ELR (cell line): ENCODE measurements around the gene DAPK2.

Source experiments
- DNase-seq: peaks from one replicate; pipeline ENCODE4 v3.0.0-alpha.2; 2015; ENCODE audit warnings: low read depth

DAPK2 gene

GRCh38 chr15:64024172-64025050 is 21.9 kb downstream of the DAPK2 start:
- no peak for DNase-seq

DNA sequence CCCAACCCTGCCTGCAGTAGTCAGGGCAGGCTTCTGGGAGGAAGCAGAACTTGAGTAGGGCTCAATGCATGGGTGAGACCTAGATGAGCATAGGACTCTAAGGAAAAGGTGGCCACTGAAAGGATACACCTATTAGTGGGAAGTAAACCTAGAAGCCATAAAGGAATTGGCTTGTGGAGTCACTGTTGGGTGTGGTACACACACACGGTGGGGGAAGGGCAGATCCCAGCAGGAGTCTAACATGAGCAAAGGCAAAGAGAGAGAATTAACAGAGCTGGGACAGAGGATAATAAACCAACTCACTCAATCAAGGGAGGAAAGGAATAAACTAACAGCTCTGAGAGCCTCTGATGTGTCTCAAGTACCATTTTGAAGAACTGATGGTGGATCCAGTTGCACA is 23.1 kb downstream of the DAPK2 start:
- DNase-seq: no peak

- no peak for DNase-seq
Measured at GRCh38 chr15:64022571-64022970, 23.7 kb downstream of the DAPK2 start.

DNA sequence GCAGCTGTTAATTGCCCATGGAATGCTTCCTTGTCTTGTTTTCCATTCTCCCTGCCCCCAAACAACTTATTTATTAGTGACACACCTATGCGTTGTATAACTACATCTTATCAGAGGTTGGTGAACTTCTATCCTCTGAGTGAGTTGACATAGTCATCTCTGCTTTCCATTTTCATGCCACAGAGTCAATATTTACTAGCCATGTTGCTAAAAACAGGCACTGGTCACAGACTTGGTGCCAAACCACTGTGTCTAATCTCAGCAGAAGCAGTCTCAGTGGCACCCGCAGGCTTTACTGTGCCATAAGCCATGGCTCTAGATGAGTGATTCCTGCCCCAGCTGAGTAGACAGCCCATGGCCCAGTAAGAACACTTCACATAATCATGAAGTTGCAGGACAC is 26.5 kb downstream of the DAPK2 start:
- no peak for DNase-seq

DNA sequence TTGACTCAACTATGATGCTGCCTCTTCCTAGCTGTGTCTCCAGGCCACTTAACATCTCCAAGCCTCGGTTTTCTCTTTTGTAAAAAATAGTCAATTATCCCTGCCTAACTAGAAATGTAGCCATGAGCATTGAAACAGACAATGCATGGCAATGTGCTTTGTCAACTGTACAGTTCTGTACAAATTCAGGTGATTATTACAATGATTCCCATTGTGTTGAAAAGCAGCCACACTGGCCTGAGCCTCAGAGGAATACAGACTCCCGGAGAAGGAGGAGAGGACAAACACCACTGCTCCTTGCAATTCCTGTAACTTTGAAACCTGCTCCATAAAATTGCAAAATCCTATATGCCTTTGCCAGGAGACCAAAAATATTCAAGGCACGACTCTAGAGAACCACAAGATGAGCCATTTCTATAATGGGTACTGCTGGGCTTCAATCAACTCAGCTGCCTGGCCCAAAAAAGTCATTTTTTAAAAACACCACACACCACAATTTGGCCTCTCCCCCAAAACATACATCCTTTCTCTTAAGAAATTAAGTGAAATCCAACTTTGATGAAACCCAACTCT is 28.6 kb downstream of the DAPK2 start:
- DNase-seq: no peak

GRCh38 chr15:64017082-64017588 is 29.1 kb downstream of the DAPK2 start:
- peak; percentile 83 for DNase-seq

DNA sequence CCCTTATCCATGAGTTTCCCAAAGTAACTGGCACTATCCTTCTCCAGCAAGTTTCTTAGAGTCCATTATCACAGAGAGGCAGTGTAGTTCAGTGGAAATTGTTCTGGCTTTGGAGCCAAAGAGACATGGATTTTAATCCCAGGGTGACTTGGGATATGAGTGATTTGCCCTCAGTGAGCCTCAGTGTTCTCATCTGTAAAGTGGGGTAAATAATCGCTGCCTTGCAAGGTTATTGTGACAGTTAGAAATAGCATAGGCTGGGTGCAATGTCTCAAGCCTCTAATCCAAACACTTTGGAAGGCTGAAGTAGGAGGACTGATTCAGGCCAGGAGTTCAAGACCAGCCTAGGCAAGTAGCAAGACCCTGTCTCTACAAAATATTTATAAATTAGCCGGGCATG is 30.0 kb downstream of the DAPK2 start:
- DNase-seq: no peak

GRCh38 chr15:64014995-64015394 is 31.3 kb downstream of the DAPK2 start:
- DNase-seq: no peak

GRCh38 chr15:64013179-64014062 is 32.9 kb downstream of the DAPK2 start:
- DNase-seq: peak; percentile 20

GRCh38 chr15:64011736-64012135 is 34.5 kb downstream of the DAPK2 start:
- DNase-seq: no peak

GRCh38 chr15:64010719-64011118 is 35.6 kb downstream of the DAPK2 start:
- DNase-seq: peak; percentile 86

GRCh38 chr15:64009798-64010261 is 36.5 kb downstream of the DAPK2 start:
- DNase-seq: peak; percentile 69

- no peak for DNase-seq
Measured at GRCh38 chr15:64009241-64009640, 37.0 kb downstream of the DAPK2 start.

DNA sequence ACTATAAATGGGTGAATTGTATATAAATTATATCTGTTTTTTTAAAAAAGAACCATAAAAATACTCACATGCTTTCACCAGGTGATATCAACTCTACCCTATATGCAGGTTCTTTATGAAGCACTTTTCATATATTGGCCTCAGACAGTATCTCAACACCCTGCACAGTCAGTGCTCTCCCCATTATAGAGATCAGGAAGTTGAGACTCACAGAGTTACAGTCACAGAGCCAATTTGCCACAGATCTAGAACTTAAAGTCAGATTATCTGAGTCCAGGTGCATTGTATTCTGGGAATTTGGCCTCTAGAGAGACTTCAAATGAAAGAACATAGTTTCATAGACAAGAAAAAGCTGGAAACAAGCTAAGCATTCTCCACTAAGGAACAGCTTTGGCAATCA is 38.1 kb downstream of the DAPK2 start:
- DNase-seq: no peak

- no peak for DNase-seq
Measured at GRCh38 chr15:64006642-64007041, 39.6 kb downstream of the DAPK2 start.

DNA sequence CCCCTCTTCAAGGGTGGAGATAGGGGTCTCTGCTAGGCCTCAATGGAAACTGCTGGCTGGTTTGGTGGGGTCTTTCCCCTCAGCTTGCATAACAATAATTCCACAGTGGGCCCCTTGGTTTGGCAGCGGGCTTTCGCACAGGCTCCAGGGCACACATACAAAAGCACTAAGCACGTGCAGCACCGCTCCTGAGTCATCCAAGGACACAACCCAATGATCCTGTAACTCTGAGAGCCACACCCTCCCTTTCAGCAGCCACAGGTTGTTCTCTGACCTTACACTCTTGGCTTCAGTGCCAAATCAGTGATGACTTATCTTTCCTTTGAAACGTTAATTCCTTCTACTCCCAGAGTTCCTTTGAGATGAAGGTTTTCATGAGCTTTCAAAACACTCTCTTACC is 41.7 kb downstream of the DAPK2 start:
- DNase-seq: peak; percentile 67

GRCh38 chr15:64004056-64004455 is 42.2 kb downstream of the DAPK2 start:
- peak; percentile 8 for DNase-seq

DNA sequence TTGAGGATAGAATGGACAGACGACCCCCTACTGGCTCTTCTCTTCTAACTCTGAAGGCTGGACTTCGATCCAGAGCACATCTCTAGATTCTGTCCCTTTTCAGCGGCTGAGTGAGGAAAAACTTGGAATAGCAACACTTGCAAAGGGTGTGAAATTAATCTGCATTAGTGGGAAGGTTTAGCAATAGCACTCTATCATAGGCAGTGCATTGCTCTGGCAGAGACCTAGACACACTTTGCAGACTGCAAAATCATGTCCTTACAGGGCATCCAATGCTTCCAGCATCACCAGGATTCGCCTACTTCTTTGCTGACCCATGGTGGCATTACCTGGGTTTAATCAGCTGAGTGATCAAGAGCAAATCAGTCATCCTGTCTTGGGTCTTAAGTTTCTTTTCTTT is 43.1 kb downstream of the DAPK2 start:
- DNase-seq: no peak

DNA sequence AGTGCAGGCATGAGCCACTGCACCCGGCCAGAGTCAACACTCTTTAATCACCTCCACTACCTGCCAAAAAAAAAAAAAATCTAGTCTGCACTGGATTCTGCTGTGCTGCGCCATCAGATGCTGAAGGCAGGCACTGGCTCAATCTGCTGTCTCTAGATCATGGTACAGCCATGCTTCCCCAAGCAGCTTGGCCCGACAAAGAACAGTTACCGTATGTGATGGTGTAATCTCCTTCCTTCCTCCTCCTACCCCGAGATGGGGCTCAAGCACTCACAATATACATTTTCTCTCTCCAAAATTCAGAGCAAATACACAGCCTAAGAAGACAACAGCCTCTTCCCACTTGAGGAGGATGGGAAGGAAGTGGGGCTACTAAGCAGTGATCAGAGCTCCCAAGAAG is 45.1 kb downstream of the DAPK2 start:
- DNase-seq: no peak

DNA sequence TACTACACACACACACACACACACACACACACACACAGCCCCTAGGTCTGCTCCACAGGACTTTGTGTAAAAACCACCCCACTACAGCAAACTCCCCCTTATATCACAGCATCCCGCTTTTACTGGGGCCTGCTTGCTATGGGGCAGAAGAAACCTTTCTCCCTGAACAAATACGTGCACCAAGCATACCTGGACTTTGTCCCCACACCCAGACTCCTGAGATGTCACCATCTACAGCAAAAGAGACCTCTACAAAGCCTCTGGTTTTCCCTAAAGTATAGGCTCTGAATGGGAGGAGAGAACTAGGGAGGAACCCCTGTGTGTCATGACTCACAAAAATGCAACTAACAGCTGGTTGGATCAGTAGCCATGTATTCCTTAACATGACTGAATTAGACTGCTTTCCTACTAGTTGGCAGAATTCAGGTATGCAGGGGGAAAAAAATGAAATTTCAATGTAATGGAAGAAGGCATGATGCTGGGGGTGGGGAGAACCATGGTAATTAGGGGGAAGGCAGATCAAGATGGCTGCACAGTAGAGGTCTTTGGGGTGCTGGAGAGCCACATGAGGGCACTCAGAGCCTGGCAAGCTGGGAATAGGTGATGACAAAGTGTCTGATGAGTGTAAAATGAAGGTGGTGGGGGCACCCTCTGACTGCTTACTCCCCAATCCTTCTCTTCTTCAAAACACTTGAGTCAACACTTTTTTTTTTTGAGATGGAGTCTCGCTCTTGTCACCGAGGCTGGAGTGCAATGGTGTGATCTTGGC is 45.9 kb downstream of the DAPK2 start:
- DNase-seq: peak; percentile 10

GRCh38 chr15:63999177-63999576 is 47.1 kb downstream of the DAPK2 start:
- DNase-seq: no peak

GRCh38 chr15:63998489-63998888 is 47.8 kb downstream of the DAPK2 start:
- DNase-seq: no peak
